ENCODE measurements around the gene WWOX.

The WWOX gene

GRCh38 chr16:78438219-78438618, 338.8 kb downstream of the WWOX start:
- no peak overlapping the region for H3K9ac ChIP-seq (ENCODE audit: low read length)
- H3K27ac ChIP-seq (ENCODE audit: low read length), result no peak overlapping the region
- H3K9me3 ChIP-seq (ENCODE audit: control insufficient read depth, low read depth, low read length), result no peaks in the 10 kb centered on the region
- H3K36me3 ChIP-seq (ENCODE audit: control insufficient read depth, low read depth, low read length), result no peaks in the 10 kb centered on the region
- H3K27me3 ChIP-seq (ENCODE audit: control insufficient read depth, insufficient read depth, low read length), result no peaks in the 10 kb centered on the region
- H3K4me1 ChIP-seq (ENCODE audit: control insufficient read depth, low read depth, low read length), result peaks cover under 1% of the 10 kb centered on the region
- H3K4me3 ChIP-seq (ENCODE audit: low read length), result no peak overlapping the region

GRCh38 chr16:78438632-78439031, 339.2 kb downstream of the WWOX start:
- Histone ChIP-seq H3K4me1 (ENCODE audit: control insufficient read depth, low read depth, low read length) (peaks cover 5% of the 10 kb centered on the region), H3K9me3 (ENCODE audit: control insufficient read depth, low read depth, low read length) (no peaks in the 10 kb centered on the region), H3K36me3 (ENCODE audit: control insufficient read depth, low read depth, low read length) (no peaks in the 10 kb centered on the region), H3K27ac (ENCODE audit: low read length) (no peak overlapping the region), H3K9ac (ENCODE audit: low read length) (no peak overlapping the region), H3K4me3 (ENCODE audit: low read length) (no peak overlapping the region), H3K27me3 (ENCODE audit: control insufficient read depth, insufficient read depth, low read length) (no peaks in the 10 kb centered on the region)

GRCh38 chr16:78439646-78440045, 340.2 kb downstream of the WWOX start:
- Histone ChIP-seq H3K9ac (ENCODE audit: low read length) (no peak overlapping the region), H3K4me1 (ENCODE audit: control insufficient read depth, low read depth, low read length) (peaks cover 5% of the 10 kb centered on the region), H3K27ac (ENCODE audit: low read length) (no peak overlapping the region), H3K9me3 (ENCODE audit: control insufficient read depth, low read depth, low read length) (no peaks in the 10 kb centered on the region), H3K36me3 (ENCODE audit: control insufficient read depth, low read depth, low read length) (no peaks in the 10 kb centered on the region), H3K4me3 (ENCODE audit: low read length) (no peak overlapping the region), H3K27me3 (ENCODE audit: control insufficient read depth, insufficient read depth, low read length) (no peaks in the 10 kb centered on the region)

GRCh38 chr16:78441298-78441697, 341.8 kb downstream of the WWOX start:
- Histone ChIP-seq H3K27ac (ENCODE audit: low read length) (no peak overlapping the region), H3K9ac (ENCODE audit: low read length) (no peak overlapping the region), H3K9me3 (ENCODE audit: control insufficient read depth, low read depth, low read length) (no peaks in the 10 kb centered on the region), H3K4me3 (ENCODE audit: low read length) (no peak overlapping the region), H3K27me3 (ENCODE audit: control insufficient read depth, insufficient read depth, low read length) (no peaks in the 10 kb centered on the region), H3K36me3 (ENCODE audit: control insufficient read depth, low read depth, low read length) (no peaks in the 10 kb centered on the region), H3K4me1 (ENCODE audit: control insufficient read depth, low read depth, low read length) (peaks cover 5% of the 10 kb centered on the region)

- peaks cover 10% of the 10 kb centered on the region for H3K4me1 ChIP-seq (ENCODE audit: control insufficient read depth, low read depth, low read length)
- no peak overlapping the region for H3K9ac ChIP-seq (ENCODE audit: low read length)
- H3K4me3 ChIP-seq (ENCODE audit: low read length), result no peak overlapping the region
- H3K36me3 ChIP-seq (ENCODE audit: control insufficient read depth, low read depth, low read length), result no peaks in the 10 kb centered on the region
- H3K27me3 ChIP-seq (ENCODE audit: control insufficient read depth, insufficient read depth, low read length), result no peaks in the 10 kb centered on the region
- no peaks in the 10 kb centered on the region for H3K9me3 ChIP-seq (ENCODE audit: control insufficient read depth, low read depth, low read length)
- H3K27ac ChIP-seq (ENCODE audit: low read length), result no peak overlapping the region
These were observed 344.3 kb downstream of the WWOX start for GRCh38 chr16:78443542-78444364.

- H3K36me3 ChIP-seq (ENCODE audit: control insufficient read depth, low read depth, low read length), result no peaks in the 10 kb centered on the region
- no peaks in the 10 kb centered on the region for H3K27me3 ChIP-seq (ENCODE audit: control insufficient read depth, insufficient read depth, low read length)
- H3K9ac ChIP-seq (ENCODE audit: low read length), result no peak overlapping the region
- no peaks in the 10 kb centered on the region for H3K9me3 ChIP-seq (ENCODE audit: control insufficient read depth, low read depth, low read length)
- H3K27ac ChIP-seq (ENCODE audit: low read length), result no peak overlapping the region
- H3K4me3 ChIP-seq (ENCODE audit: low read length), result no peak overlapping the region
- H3K4me1 ChIP-seq (ENCODE audit: control insufficient read depth, low read depth, low read length), result peaks cover 18% of the 10 kb centered on the region
These were observed 346.4 kb downstream of the WWOX start for GRCh38 chr16:78445818-78446217.

- Histone ChIP-seq H3K27ac (ENCODE audit: low read length) (no peak overlapping the region), H3K36me3 (ENCODE audit: control insufficient read depth, low read depth, low read length) (no peaks in the 10 kb centered on the region), H3K4me1 (ENCODE audit: control insufficient read depth, low read depth, low read length) (peaks cover 18% of the 10 kb centered on the region), H3K9me3 (ENCODE audit: control insufficient read depth, low read depth, low read length) (no peaks in the 10 kb centered on the region), H3K27me3 (ENCODE audit: control insufficient read depth, insufficient read depth, low read length) (no peaks in the 10 kb centered on the region), H3K9ac (ENCODE audit: low read length) (no peak overlapping the region), H3K4me3 (ENCODE audit: low read length) (no peak overlapping the region)
These were observed 347.0 kb downstream of the WWOX start for GRCh38 chr16:78446486-78446885.

- no peaks in the 10 kb centered on the region for H3K27me3 ChIP-seq (ENCODE audit: control insufficient read depth, insufficient read depth, low read length)
- H3K9me3 ChIP-seq (ENCODE audit: control insufficient read depth, low read depth, low read length), result no peaks in the 10 kb centered on the region
- H3K36me3 ChIP-seq (ENCODE audit: control insufficient read depth, low read depth, low read length), result no peaks in the 10 kb centered on the region
- peaks cover 18% of the 10 kb centered on the region for H3K4me1 ChIP-seq (ENCODE audit: control insufficient read depth, low read depth, low read length)
- no peak overlapping the region for H3K4me3 ChIP-seq (ENCODE audit: low read length)
- H3K27ac ChIP-seq (ENCODE audit: low read length), result no peak overlapping the region
- no peak overlapping the region for H3K9ac ChIP-seq (ENCODE audit: low read length)
These were observed 347.6 kb downstream of the WWOX start for GRCh38 chr16:78446992-78447563.

- Histone ChIP-seq H3K9me3 (ENCODE audit: control insufficient read depth, low read depth, low read length) (no peaks in the 10 kb centered on the region), H3K36me3 (ENCODE audit: control insufficient read depth, low read depth, low read length) (no peaks in the 10 kb centered on the region), H3K4me3 (ENCODE audit: low read length) (no peak overlapping the region), H3K4me1 (ENCODE audit: control insufficient read depth, low read depth, low read length) (peaks cover 13% of the 10 kb centered on the region), H3K27ac (ENCODE audit: low read length) (no peak overlapping the region), H3K27me3 (ENCODE audit: control insufficient read depth, insufficient read depth, low read length) (no peaks in the 10 kb centered on the region), H3K9ac (ENCODE audit: low read length) (no peak overlapping the region)
These were observed 349.3 kb downstream of the WWOX start for GRCh38 chr16:78448658-78449271.

GRCh38 chr16:78450255-78450654, 350.8 kb downstream of the WWOX start:
- Histone ChIP-seq H3K36me3 (ENCODE audit: control insufficient read depth, low read depth, low read length) (no peaks in the 10 kb centered on the region), H3K27me3 (ENCODE audit: control insufficient read depth, insufficient read depth, low read length) (no peaks in the 10 kb centered on the region), H3K9ac (ENCODE audit: low read length) (no peak overlapping the region), H3K27ac (ENCODE audit: low read length) (no peak overlapping the region), H3K4me1 (ENCODE audit: control insufficient read depth, low read depth, low read length) (peaks cover 13% of the 10 kb centered on the region), H3K4me3 (ENCODE audit: low read length) (no peak overlapping the region), H3K9me3 (ENCODE audit: control insufficient read depth, low read depth, low read length) (no peaks in the 10 kb centered on the region)

GRCh38 chr16:78452025-78452555, 352.6 kb downstream of the WWOX start:
- Histone ChIP-seq H3K4me1 (ENCODE audit: control insufficient read depth, low read depth, low read length) (peaks cover 13% of the 10 kb centered on the region), H3K36me3 (ENCODE audit: control insufficient read depth, low read depth, low read length) (no peaks in the 10 kb centered on the region), H3K9me3 (ENCODE audit: control insufficient read depth, low read depth, low read length) (no peaks in the 10 kb centered on the region), H3K27ac (ENCODE audit: low read length) (no peak overlapping the region), H3K4me3 (ENCODE audit: low read length) (no peak overlapping the region), H3K9ac (ENCODE audit: low read length) (no peak overlapping the region), H3K27me3 (ENCODE audit: control insufficient read depth, insufficient read depth, low read length) (no peaks in the 10 kb centered on the region)

Measured in iPS-18a (cell line).